HG03039 (cell line): ENCODE results near the gene INPP5F.
"Not testable (repeated sequence)": the region's sequence is repeated elsewhere in the genome, so short reads cannot be mapped to it uniquely, and the experiment has no call there.

Experiments
- ATAC-seq: cut with Tn5 transposase; IDR thresholded peaks from one replicate; pipeline ENCODE4 v1.9.1; 2021; ENCODE audit warnings: mild to moderate bottlenecking, moderate library complexity; ENCODE audit not compliant: unreplicated experiment

The INPP5F gene

DNA sequence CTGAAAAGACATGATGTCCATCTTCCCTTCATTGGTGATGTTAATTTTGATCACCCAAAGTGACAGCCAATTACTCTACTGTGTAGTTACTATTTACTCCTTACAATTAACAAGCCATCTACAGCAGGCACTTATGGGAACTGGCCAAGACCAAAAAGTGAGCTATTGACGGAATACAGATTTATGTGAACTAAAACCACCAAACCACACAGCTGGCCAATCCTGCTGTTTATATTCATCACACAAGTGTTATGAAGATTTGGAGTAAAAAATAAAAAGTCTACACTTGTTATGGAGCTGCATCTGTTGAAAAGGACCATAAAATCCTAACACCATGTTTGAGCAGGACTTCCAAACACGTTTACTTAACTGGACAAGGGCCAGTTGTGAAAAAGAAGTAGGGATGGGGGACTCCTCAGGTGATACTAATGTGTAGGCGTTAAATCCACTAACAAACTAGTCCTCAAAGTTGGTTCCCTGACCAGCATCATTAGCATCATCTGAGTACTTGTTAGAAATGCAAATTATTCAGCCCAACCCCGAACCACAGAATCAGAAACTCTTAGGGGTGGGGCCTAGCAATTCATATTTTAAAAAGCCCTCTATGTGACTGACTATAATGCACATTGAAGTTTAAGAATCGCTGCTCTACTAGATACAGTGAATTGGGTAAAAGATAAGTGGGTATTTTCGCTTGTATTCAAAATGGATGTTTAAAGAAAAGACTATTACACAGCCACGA lies 135.2 kb downstream of the INPP5F start:
- no peak for ATAC-seq

DNA sequence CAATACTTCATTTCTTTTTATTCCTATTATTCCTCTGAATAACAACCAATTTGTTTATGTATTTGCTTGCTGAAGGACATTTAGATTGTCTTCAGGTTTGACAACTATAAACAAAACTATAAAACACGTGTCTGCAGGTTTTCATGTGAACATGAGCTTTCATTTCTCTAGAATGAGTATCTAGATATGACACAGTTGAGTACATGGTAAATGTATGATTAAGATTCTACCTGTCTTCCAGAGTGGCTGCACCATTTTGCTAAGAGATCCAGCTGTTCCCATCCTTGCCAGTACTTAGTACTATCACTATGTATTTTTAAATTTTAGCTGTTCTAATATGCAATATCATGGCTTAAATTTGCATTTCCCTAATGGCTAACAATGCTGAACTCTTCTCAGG lies 136.7 kb downstream of the INPP5F start:
- ATAC-seq, result no peak

DNA sequence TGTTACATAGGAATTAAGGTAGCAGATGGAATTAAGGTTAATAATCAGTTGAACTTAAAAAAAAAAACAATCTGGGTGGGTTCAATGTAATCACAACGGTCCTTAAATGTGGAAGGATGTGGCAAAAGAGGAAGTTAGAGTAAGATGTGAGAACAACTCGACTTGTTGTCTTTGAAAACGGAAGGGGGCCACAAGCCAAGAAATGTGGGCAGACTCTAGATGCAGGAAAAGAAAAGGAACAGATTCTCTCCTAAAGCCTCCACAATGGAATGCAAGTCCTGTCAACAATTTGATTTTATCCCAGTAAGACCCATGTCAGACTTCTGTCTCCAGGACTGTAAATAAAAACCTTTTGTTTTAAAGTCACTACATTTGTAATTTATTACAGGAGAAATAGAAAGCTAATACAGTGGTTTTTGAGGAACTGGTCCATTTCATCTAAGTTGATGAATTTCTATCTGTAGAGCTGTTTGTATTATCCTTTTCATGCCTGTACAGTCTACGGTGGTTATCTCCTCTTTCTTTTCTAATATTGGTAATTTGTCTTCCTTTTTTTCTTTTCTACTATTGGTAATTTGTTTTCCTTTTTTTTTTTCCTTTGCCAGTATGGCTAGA lies 138.2 kb downstream of the INPP5F start:
- ATAC-seq, result no peak

GRCh38 chr10:119865699-119866240 lies 139.9 kb downstream of the INPP5F start:
- ATAC-seq, result no peak

GRCh38 chr10:119867317-119867716 lies 141.5 kb downstream of the INPP5F start:
- no peak for ATAC-seq

DNA sequence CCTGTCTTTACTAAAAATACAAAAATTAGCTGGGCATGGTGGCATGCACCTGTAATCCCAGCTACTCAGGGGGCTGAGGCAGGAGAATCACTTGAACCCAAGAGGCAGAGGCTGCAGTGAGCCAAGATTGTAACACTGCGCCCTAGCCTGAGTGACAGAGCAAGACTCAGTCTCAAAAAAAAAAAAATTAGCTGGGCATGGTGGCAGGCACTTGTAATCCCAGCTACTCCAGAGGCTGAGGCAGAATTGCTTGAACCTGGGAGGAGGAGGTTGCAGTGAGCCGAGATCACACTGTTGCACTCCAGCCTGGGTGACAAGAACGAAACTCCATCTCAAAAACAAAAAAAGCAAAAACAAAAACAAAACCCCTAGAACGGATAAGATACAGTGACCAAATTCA lies 143.5 kb downstream of the INPP5F start:
- not testable (repeated sequence) for ATAC-seq

- peak; percentile 32 for ATAC-seq
Measured at GRCh38 chr10:119871881-119872609, 146.2 kb downstream of the INPP5F start.

- ATAC-seq, result no peak
Measured at GRCh38 chr10:119872610-119872859, 146.7 kb downstream of the INPP5F start, which contains the start of gene MCMBP. MCMBP (minus strand) TSS chr10:119872843; CDS start chr10:119872584, 259 bp downstream.

DNA sequence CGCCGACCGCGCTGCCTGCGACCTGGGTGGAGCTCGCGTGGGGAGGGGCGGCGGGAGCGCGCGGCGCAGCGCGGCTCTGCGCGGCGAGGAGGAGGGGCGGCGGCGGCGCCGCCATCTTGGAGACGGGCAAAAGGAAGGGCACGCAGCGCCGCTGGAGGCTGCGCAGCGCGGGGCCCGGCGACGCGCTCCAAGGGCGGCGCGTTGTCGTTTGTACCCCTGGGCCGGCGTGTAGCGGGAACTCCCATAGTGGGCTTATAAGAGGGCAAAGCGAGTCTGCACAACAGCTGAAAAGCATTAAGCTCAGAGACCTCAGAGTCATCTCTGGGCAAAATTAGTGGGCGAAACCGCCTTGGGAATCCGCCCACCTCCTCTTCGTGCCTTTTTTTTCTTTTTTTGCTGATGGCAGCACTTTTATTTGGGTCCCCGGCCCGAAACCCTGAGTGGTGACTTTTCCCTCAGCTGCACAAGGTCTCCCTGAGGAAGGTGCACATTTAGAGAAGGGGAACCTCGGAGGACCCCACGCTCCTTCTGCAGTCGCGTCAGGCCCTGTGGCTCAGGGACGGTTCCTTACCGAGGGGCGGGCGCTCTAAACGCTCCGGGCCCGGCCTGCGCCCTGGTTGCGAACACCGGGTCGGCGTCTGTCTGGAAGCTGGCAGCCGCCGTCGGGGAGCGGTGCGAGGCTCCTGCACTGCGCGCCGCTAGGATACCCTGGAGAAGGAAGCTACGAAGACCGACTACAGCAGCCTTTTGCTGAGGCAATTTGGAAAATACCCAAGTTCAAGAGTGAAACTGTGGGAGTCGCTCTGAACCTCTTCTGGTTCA lies 147.2 kb downstream of the INPP5F start:
- peak; percentile 84 for ATAC-seq

GRCh38 chr10:119878524-119878923 lies 152.7 kb downstream of the INPP5F start:
- ATAC-seq, result no peak
